ENCODE results near the gene SLC6A5. TPM values are rescaled to one million over a fixed set of nuclear protein-coding genes. Genes with fewer than 3 reads are reported as not detected.
"Not testable (repeated sequence)": the region's sequence is repeated elsewhere in the genome, so short reads cannot be mapped to it uniquely, and the experiment has no call there.

SLC6A5 gene
- not detected in 2 replicates for total RNA-seq

GRCh38 chr11:20599221-20600019 is at the start of gene SLC6A5:
TSS of gene SLC6A5 (plus strand) at chr11:20599608. CDS start at chr11:20599673, 65 bp downstream.
- peak; percentile 45 to 52 for DNase-seq (ENCODE audit: low read depth in 2 of 2)

GRCh38 chr11:20551096-20551495 is 48.3 kb upstream of the SLC6A5 start:
- DNase-seq (ENCODE audit: low read depth in 2 of 2), result no peak

- DNase-seq (ENCODE audit: low read depth in 2 of 2), result no peak
Observed at GRCh38 chr11:20555783-20556182, 43.6 kb upstream of the SLC6A5 start.

GRCh38 chr11:20556396-20556795 is 43.0 kb upstream of the SLC6A5 start:
- DNase-seq (ENCODE audit: low read depth in 2 of 2), result not testable (repeated sequence)

- DNase-seq (ENCODE audit: low read depth in 2 of 2), result no peak
Observed at GRCh38 chr11:20558741-20559140, 40.7 kb upstream of the SLC6A5 start.

- no peak for DNase-seq (ENCODE audit: low read depth in 2 of 2)
Observed at GRCh38 chr11:20559523-20560300, 39.7 kb upstream of the SLC6A5 start.

- no peak for DNase-seq (ENCODE audit: low read depth in 2 of 2)
Observed at GRCh38 chr11:20561915-20562314, 37.5 kb upstream of the SLC6A5 start.

GRCh38 chr11:20563866-20564265 is 35.5 kb upstream of the SLC6A5 start:
- no peak for DNase-seq (ENCODE audit: low read depth in 2 of 2)

GRCh38 chr11:20564846-20565635 is 34.4 kb upstream of the SLC6A5 start:
- DNase-seq (ENCODE audit: low read depth in 2 of 2), result no peak

- DNase-seq (ENCODE audit: low read depth in 2 of 2), result not testable (repeated sequence)
Observed at GRCh38 chr11:20566115-20566514, 33.3 kb upstream of the SLC6A5 start.

- no peak for DNase-seq (ENCODE audit: low read depth in 2 of 2)
Observed at GRCh38 chr11:20566591-20567434, 32.6 kb upstream of the SLC6A5 start.

- DNase-seq (ENCODE audit: low read depth in 2 of 2), result not testable (repeated sequence)
Observed at GRCh38 chr11:20579725-20580124, 19.7 kb upstream of the SLC6A5 start.

GRCh38 chr11:20583201-20583600 is 16.2 kb upstream of the SLC6A5 start:
- no peak for DNase-seq (ENCODE audit: low read depth in 2 of 2)

GRCh38 chr11:20584093-20584774 is 15.2 kb upstream of the SLC6A5 start:
- no peak for DNase-seq (ENCODE audit: low read depth in 2 of 2)

GRCh38 chr11:20589796-20590195 is 9.6 kb upstream of the SLC6A5 start:
- DNase-seq (ENCODE audit: low read depth in 2 of 2), result no peak

- DNase-seq (ENCODE audit: low read depth in 2 of 2), result no peak
Observed at GRCh38 chr11:20590381-20590780, 9.0 kb upstream of the SLC6A5 start.

- DNase-seq (ENCODE audit: low read depth in 2 of 2), result no peak
Observed at GRCh38 chr11:20592741-20593140, 6.7 kb upstream of the SLC6A5 start.

- no peak for DNase-seq (ENCODE audit: low read depth in 2 of 2)
Observed at GRCh38 chr11:20594274-20595061, 4.9 kb upstream of the SLC6A5 start.

GRCh38 chr11:20595101-20595500 is 4.3 kb upstream of the SLC6A5 start:
- no peak for DNase-seq (ENCODE audit: low read depth in 2 of 2)

All from lung microvascular endothelial cell (primary cell).